RWPE2 (cell line): Measurements from ENCODE around the gene DNAJB13.

Source experiments
- ATAC-seq: fragments of 200-7000 bp; cut with Tn5 transposase; 3 replicates; pipeline ENCODE4 v1.9.1; 2021; ENCODE audit warnings: low read depth
- DNase-seq: peaks from one replicate; pipeline ENCODE4 v3.0.0-alpha.2; 2020; ENCODE audit warnings: low spot score
- H3K27ac ChIP-seq: fragments of 450-650 bp; 2 replicates; pipeline ENCODE4 v1.5.1; 2017; ENCODE audit warnings: mild to moderate bottlenecking; ENCODE audit not compliant: poor library complexity, severe bottlenecking
- H3K27me3 ChIP-seq: fragments of 250-450 bp; sonication (Bioruptor Pico); 2 replicates; pipeline ENCODE4 v1.5.1; 2021; ENCODE audit warnings: mild to moderate bottlenecking, moderate library complexity; ENCODE audit not compliant: insufficient read depth, poor library complexity, severe bottlenecking
- H3K36me3 ChIP-seq: fragments of 250-450 bp; sonication (Bioruptor Pico); 2 replicates; pipeline ENCODE4 v1.5.1; 2020; ENCODE audit warnings: low read depth, mild to moderate bottlenecking, moderate library complexity
- H3K4me1 ChIP-seq: fragments of 250-450 bp; sonication (Bioruptor Pico); 2 replicates; pipeline ENCODE4 v1.5.1; 2021; ENCODE audit warnings: mild to moderate bottlenecking, moderate library complexity; ENCODE audit not compliant: insufficient read depth, poor library complexity, severe bottlenecking
- H3K4me3 ChIP-seq: fragments of 250-450 bp; sonication (Bioruptor Pico); 2 replicates; pipeline ENCODE4 v1.5.1; 2021; ENCODE audit warnings: mild to moderate bottlenecking, moderate library complexity; ENCODE audit not compliant: severe bottlenecking
- H3K9me3 ChIP-seq: fragments of 250-450 bp; sonication (Bioruptor Pico); 2 replicates; pipeline ENCODE4 v1.5.1; 2021; ENCODE audit warnings: mild to moderate bottlenecking, moderate library complexity; ENCODE audit not compliant: severe bottlenecking
- TF ChIP-seq, protein P1 (sequence below): fragments of 450-650 bp; IDR thresholded peaks from one replicate; pipeline ENCODE4 v1.5.1; 2017; ENCODE audit warnings: mild to moderate bottlenecking, moderate library complexity; ENCODE audit not compliant: poor library complexity, severe bottlenecking

The DNAJB13 gene

DNA sequence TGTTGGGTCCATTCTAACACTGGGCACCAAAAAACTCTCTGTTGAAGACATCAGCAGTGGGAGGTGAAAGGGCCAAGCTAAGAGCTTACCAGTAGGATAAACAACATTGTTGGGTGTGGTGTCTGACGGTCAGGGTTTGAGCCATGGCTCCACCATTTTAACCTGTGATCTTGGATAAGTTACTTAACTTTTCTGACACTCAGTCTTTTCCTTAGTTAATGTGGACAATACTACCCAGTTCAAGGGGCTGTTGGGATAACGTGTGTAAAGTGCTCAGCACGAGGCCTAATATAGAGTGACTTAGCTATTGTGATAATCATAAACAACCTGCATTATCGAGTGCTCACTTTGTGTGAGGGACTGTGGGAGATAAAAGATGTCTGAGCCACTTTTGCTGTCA is 52.0 kb downstream of the DNAJB13 start:
- H3K9me3 ChIP-seq, result no peaks in the 10 kb centered on the region
- TF ChIP-seq, protein P1, sequence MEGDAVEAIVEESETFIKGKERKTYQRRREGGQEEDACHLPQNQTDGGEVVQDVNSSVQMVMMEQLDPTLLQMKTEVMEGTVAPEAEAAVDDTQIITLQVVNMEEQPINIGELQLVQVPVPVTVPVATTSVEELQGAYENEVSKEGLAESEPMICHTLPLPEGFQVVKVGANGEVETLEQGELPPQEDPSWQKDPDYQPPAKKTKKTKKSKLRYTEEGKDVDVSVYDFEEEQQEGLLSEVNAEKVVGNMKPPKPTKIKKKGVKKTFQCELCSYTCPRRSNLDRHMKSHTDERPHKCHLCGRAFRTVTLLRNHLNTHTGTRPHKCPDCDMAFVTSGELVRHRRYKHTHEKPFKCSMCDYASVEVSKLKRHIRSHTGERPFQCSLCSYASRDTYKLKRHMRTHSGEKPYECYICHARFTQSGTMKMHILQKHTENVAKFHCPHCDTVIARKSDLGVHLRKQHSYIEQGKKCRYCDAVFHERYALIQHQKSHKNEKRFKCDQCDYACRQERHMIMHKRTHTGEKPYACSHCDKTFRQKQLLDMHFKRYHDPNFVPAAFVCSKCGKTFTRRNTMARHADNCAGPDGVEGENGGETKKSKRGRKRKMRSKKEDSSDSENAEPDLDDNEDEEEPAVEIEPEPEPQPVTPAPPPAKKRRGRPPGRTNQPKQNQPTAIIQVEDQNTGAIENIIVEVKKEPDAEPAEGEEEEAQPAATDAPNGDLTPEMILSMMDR, result no peak
- no peak overlapping the region for H3K27ac ChIP-seq
- no peak overlapping the region for H3K4me3 ChIP-seq
- no peaks in the 10 kb centered on the region for H3K36me3 ChIP-seq
- no peaks in the 10 kb centered on the region for H3K27me3 ChIP-seq
- no peak for DNase-seq
- no peaks in the 10 kb centered on the region for H3K4me1 ChIP-seq
- ATAC-seq, result no peak

DNA sequence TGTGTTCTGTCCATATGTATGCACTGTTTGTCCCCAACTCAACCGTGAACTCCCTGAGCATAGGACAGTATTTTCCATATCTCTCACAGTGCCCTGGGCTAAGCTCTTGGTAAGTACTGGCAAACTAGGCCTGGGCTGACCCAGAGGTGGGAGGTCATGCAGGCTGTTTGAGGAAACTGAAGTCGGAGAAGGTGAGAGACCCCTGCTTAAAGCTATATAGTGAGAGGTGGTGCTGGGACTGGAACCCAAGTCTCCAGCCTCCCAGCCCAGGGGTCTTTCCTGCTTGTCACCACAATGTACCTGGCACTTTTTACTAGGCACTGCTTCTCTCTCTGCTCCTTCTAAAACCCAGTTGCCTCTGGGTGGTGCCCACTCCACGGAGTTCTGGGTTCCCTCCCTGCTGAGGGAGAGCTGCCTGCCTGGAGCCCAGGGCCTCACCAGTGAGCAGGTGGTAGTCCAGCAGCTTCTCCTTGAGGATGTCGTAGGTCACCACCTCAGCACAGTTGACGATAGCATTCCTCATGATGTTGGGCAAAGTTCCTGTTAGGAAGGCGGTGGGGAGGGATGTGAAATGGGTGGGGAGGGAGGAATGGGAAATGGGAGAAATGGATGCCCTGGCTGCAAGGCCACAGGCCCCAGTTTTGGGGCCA is 53.3 kb downstream of the DNAJB13 start:
- H3K27me3 ChIP-seq, result no peaks in the 10 kb centered on the region
- ATAC-seq, result no peak
- H3K4me1 ChIP-seq, result no peaks in the 10 kb centered on the region
- TF ChIP-seq, protein P1, result no peak
- no peak overlapping the region for H3K27ac ChIP-seq
- H3K4me3 ChIP-seq, result no peak overlapping the region
- no peak for DNase-seq
- no peaks in the 10 kb centered on the region for H3K36me3 ChIP-seq
- H3K9me3 ChIP-seq, result no peaks in the 10 kb centered on the region

DNA sequence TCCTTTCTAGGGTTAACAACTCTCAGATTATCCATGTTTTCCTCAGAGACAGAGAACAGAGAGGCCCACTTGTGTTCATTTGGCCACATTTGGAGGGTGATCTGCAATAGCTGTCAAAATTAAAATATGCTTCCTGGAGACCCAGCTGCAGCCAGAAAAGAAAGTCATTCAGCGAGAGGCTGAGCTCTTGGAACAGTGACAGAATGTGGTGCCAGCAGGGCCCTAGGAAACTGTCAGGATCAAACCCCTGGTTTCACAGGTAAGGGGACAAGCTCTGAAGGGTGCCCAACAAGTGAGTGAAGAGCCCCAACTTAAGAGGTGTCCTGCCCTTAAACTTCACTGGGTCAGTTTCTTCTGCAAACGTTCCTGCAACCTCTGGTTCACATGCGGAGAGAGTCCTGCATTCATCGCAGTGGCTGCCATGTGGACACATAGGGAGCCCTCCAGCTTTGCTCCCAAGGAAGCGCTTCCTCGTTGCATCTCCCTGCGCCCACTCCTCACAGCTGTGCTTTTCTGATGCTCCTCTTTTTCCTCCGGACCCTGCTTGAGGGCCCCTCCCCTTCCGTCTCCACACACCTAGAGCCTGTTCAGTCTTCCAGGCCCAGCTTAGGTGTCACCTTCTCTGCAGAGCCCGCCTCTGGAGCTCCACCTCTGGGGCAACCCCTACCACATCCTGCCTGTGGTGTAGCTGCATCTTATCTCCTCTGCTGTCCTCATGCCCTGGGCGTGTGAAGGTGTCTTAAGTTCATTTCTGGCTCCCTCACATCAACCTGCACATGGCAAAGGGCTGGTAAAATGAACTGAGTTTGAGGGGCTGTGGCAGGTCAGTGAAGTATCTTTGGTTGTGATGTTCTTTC is 54.2 kb downstream of the DNAJB13 start:
- ATAC-seq (peak; percentile 19; the same call in 1 of the 3 replicates), DNase-seq (no peak)
- H3K4me3 ChIP-seq, result no peak overlapping the region
- no peaks in the 10 kb centered on the region for H3K27me3 ChIP-seq
- TF ChIP-seq, protein P1, result no peak
- no peaks in the 10 kb centered on the region for H3K9me3 ChIP-seq
- no peaks in the 10 kb centered on the region for H3K36me3 ChIP-seq
- no peak overlapping the region for H3K27ac ChIP-seq
- H3K4me1 ChIP-seq, result no peaks in the 10 kb centered on the region

DNA sequence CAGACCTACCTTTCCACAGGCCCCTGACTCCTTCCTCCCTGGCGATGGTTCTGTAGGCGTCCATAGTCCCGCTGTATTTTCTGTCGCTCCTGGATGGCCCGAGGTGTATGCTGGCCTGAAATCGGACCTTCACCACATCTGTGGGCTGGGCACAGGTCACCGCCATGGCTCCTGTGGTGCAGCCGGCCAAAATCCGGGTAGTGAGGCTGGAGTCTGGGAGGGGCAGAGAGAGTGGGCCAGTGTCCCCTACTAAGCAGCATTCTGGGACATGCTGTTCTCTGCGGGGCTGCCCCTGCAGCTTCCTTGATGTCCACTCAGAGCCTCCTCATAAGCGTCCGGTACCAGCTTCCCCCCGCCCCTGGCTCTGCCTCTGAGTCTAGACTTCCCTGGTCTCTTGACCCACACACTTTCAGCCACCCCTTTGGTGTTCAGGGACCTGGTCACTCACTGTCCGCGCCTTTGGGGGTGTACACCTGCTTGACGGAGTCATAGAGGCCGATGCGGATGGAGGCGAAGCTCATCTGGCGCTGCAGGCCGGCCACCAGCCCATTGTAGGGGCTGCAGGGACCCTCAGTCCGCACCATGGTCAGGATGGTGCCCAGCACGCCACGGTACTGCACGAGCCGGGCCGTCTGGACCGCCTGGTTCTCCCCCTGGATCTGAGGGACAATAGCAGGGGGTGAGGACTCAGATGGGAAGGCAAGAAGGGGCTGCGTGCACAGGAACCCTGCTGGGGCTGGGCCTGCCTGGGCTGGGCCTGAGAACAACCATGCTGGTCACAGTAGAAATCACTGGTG is 55.1 kb downstream of the DNAJB13 start:
- DNase-seq, result no peak
- Histone ChIP-seq H3K36me3 (no peaks in the 10 kb centered on the region), H3K4me3 (no peak overlapping the region), H3K4me1 (no peaks in the 10 kb centered on the region), H3K9me3 (no peaks in the 10 kb centered on the region), H3K27ac (no peak overlapping the region), H3K27me3 (no peaks in the 10 kb centered on the region)
- no peak; the same call in 2 of the 3 replicates for ATAC-seq
- TF ChIP-seq, protein P1, result no peak
